ENCODE data around the gene NABP2.
A peak's percentile ranks its signal among the peaks of the same experiment; 100 is the strongest.
"Not testable (repeated sequence)": the region's sequence is repeated elsewhere in the genome, so short reads cannot be mapped to it uniquely, and the experiment has no call there.

NABP2 gene

DNA sequence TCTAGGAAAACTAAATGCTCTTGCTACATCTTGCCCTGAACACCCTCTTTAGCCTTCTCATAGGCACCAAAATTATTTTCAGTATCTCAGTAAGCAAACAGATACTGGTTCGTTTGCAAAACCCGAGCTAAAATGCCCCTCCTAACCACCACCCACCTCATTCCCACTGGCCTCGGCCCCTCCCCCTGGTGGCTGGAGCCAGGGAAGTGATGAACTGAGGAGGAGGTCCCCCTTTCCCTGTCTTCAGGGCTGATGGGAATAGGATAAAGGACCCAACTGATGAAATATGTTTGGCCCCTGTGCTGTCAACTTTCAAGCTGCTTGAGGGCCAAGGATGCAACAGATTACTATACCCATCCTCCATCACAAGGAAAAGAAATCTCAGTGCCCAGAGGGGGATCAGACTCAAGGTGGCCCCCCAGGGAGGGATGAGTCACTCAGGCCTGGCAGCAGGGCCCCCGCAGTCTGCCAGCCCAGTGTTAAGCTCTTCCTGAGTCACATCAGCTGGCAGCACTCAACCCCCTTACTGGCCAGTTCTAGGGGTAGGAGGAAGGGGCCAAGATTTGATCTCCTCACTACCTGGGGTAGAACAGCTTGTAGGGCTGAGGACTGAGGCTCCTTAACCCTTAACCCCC lies 32.3 kb downstream of the NABP2 start:
- Histone ChIP-seq H3K27me3 (ENCODE audit: control insufficient read depth, insufficient read depth, low read length) (no peaks in the 10 kb centered on the region), H3K36me3 (ENCODE audit: control insufficient read depth, insufficient read depth, low read length) (peaks cover 24% of the 10 kb centered on the region), H3K4me3 (ENCODE audit: low read length) (no peak overlapping the region), H3K9me3 (ENCODE audit: control insufficient read depth, low read length) (no peaks in the 10 kb centered on the region), H3K9ac (ENCODE audit: low read length) (peak overlapping the region; percentile 84), H3K4me1 (ENCODE audit: control insufficient read depth, insufficient read depth, low read length) (peaks cover 17% of the 10 kb centered on the region)

DNA sequence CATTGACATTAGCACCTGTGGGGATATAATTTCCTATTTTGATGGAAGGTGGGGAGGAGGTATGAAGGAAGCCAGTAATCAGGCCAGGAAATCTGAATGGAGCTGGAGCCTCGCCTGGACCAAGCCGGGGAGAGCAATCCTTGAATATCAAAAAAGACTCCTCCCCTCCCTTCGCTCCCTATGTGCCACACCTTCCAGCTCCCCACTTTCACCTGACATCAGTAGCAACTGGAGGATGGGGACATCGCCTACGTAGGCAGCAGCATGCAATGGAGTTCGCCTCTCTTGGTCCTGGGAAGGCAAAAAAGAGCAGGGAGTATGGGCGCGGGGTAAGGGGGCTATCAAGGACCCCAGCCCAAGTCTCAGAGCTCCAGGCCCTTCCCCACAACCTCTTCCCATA lies 32.9 kb downstream of the NABP2 start:
- Histone ChIP-seq H3K36me3 (ENCODE audit: control insufficient read depth, insufficient read depth, low read length) (peaks cover 24% of the 10 kb centered on the region), H3K4me3 (ENCODE audit: low read length) (peak overlapping the region; percentile 38), H3K27me3 (ENCODE audit: control insufficient read depth, insufficient read depth, low read length) (no peaks in the 10 kb centered on the region), H3K4me1 (ENCODE audit: control insufficient read depth, insufficient read depth, low read length) (peaks cover 17% of the 10 kb centered on the region), H3K9ac (ENCODE audit: low read length) (peak overlapping the region; percentile 84), H3K9me3 (ENCODE audit: control insufficient read depth, low read length) (no peaks in the 10 kb centered on the region)

DNA sequence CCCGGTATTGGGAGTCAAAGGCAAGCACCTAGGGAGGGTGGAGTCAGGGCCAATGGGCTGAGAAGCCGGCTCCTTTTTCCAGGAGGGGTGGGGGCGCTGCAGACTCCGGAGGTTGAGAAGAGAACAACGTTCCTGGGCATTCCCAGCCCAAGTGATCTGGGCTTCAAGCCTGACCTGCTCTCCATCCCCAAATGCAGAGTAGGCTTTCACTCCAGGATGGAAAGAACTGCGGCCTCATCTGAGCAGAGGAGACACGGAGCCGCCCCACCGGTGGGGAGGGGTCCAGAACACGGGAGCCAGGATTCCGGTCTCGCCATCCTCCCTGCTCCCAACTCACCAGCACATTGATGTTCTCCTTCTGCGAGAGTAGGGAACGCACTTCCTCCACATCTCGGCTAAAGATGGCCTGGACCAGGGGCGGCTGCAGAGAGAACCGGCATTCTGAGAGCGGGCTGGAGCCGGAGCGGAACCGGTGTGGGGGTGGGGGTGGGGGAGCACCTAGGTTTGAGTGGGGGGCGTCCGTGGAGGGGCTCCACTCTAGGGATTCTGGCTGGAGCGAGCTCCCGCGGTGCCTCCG lies 33.4 kb downstream of the NABP2 start:
- Histone ChIP-seq H3K4me1 (ENCODE audit: control insufficient read depth, insufficient read depth, low read length) (peaks cover 17% of the 10 kb centered on the region), H3K9ac (ENCODE audit: low read length) (peak overlapping the region; percentile 84), H3K27me3 (ENCODE audit: control insufficient read depth, insufficient read depth, low read length) (no peaks in the 10 kb centered on the region), H3K36me3 (ENCODE audit: control insufficient read depth, insufficient read depth, low read length) (peaks cover 21% of the 10 kb centered on the region), H3K9me3 (ENCODE audit: control insufficient read depth, low read length) (no peaks in the 10 kb centered on the region), H3K4me3 (ENCODE audit: low read length) (peak overlapping the region; percentile 38)

DNA sequence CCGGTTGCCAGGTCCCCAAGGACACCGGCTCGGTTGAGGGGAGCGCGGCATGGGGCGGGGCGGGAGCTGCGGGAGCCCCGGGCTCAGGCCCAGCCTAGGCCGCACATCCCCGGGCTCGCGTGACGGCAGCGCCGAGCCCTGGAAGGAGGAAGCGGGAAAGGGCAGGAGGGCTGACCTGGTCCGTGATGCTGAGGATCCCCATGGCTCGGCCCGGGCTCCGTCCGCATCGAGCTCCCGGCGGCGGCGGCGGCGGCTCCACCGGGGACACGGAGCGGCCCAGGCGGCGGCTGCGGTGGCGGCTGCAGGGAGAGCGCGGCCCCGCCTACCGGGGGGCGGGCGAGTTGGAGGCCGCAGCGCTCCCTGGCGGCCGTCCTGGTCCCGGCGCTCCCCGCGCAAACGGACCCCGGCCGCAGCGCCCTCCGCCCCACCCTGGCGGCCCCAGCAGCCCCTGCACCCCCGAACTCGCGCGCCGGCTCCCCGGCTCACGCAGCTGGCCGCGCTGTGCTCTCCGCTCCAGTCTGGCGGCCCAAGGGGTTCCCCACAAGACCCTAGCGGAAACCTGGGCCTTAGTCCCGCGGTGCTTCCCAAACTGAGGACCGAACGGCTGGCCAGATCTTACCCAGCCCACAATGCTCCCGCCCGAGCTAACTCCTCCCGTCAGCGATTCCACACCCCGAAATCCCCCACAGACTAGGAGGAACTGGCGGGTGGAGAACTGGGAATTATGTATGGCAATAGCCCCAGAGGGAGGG lies 34.1 kb downstream of the NABP2 start, which contains the start of gene ANKRD52:
TSS of gene ANKRD52 (minus strand) at position 317 of the 752 bp plus-strand sequence. CDS start at position 202, 115 bp downstream.
- no peaks in the 10 kb centered on the region for H3K9me3 ChIP-seq (ENCODE audit: control insufficient read depth, low read length)
- peak within 1 kb of the TSS; percentile 84 for H3K9ac ChIP-seq (ENCODE audit: low read length)
- peaks cover 17% of the 10 kb centered on the region for H3K4me1 ChIP-seq (ENCODE audit: control insufficient read depth, insufficient read depth, low read length)
- peak within 1 kb of the TSS; percentile 63 for H3K4me3 ChIP-seq (ENCODE audit: low read length)
- no peaks in the 10 kb centered on the region for H3K27me3 ChIP-seq (ENCODE audit: control insufficient read depth, insufficient read depth, low read length)
- peaks cover 14% of the 10 kb centered on the region for H3K36me3 ChIP-seq (ENCODE audit: control insufficient read depth, insufficient read depth, low read length)

DNA sequence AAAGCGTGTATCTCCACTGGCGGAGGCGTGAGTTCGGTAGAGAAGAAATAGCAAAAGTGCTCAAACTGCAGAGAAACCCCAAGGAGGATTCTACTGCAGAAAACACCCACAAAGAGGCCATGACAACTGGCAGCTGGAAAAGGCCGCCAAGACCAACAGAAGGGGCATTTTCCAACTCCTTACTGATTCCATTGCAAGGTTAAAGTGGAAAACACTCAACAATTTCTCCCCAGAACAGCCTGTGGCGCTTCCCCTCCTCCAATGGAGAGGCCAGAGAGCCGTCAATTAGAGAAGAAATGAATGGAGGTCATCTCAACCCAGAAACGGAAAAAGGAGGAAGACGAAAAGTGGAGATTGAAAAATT lies 34.7 kb downstream of the NABP2 start:
- peaks cover 9% of the 10 kb centered on the region for H3K36me3 ChIP-seq (ENCODE audit: control insufficient read depth, insufficient read depth, low read length)

DNA sequence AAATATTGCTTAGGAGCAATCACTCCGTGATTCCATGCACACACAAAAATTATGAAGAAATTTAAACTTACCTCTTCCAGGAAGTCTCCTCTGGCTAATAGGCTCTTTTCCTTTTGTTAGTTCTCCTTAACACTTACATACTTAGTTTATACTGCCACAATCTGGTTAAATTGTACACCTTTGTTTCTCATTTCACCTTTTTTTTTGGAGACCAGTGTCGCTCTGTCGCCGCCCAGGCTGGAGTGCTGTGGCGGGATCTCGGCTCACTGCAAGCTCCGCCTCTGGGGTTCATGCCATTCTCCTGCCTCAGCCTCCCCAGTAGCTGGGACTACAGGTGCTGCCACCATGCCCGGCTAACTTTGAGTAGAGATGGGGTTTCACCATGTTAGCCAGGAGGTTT lies 36.2 kb downstream of the NABP2 start:
- Histone ChIP-seq H3K9ac (ENCODE audit: low read length) (no peak overlapping the region), H3K36me3 (ENCODE audit: control insufficient read depth, insufficient read depth, low read length) (peaks cover 3% of the 10 kb centered on the region), H3K9me3 (ENCODE audit: control insufficient read depth, low read length) (no peaks in the 10 kb centered on the region), H3K4me1 (ENCODE audit: control insufficient read depth, insufficient read depth, low read length) (peaks cover 17% of the 10 kb centered on the region), H3K4me3 (ENCODE audit: low read length) (no peak overlapping the region), H3K27me3 (ENCODE audit: control insufficient read depth, insufficient read depth, low read length) (no peaks in the 10 kb centered on the region)

More for the DNA sequence above, 34.7 kb downstream of the NABP2 start:
- Histone ChIP-seq H3K4me1 (ENCODE audit: control insufficient read depth, insufficient read depth, low read length) (peaks cover 17% of the 10 kb centered on the region), H3K4me3 (ENCODE audit: low read length) (peak overlapping the region; percentile 63), H3K9ac (ENCODE audit: low read length) (peak overlapping the region; percentile 84), H3K27me3 (ENCODE audit: control insufficient read depth, insufficient read depth, low read length) (no peaks in the 10 kb centered on the region), H3K9me3 (ENCODE audit: control insufficient read depth, low read length) (no peaks in the 10 kb centered on the region)

DNA sequence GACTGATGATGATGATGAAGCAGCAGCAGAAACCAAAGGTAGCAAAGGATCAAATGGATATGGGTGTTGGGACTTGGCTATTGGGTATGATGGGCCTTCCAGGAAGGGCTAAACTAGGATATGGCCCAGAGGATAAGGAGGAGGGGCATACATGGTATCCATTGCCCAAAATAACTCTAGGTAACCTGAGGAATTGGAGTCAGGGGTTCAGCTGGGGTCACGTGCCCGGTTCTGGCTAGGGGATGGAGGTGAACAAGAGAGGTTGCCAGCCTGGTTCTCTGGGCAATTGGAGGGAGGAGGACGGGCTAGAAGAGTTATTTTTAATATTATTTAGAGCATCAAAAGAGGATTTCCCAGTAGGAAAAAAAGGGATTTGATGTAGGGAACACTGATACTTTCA lies 36.8 kb downstream of the NABP2 start:
- H3K27me3 ChIP-seq (ENCODE audit: control insufficient read depth, insufficient read depth, low read length): no peaks in the 10 kb centered on the region
- no peak overlapping the region for H3K9ac ChIP-seq (ENCODE audit: low read length)
- H3K4me3 ChIP-seq (ENCODE audit: low read length): no peak overlapping the region
- peaks cover 17% of the 10 kb centered on the region for H3K4me1 ChIP-seq (ENCODE audit: control insufficient read depth, insufficient read depth, low read length)
- H3K9me3 ChIP-seq (ENCODE audit: control insufficient read depth, low read length): no peaks in the 10 kb centered on the region
- H3K36me3 ChIP-seq (ENCODE audit: control insufficient read depth, insufficient read depth, low read length): peaks cover under 1% of the 10 kb centered on the region

DNA sequence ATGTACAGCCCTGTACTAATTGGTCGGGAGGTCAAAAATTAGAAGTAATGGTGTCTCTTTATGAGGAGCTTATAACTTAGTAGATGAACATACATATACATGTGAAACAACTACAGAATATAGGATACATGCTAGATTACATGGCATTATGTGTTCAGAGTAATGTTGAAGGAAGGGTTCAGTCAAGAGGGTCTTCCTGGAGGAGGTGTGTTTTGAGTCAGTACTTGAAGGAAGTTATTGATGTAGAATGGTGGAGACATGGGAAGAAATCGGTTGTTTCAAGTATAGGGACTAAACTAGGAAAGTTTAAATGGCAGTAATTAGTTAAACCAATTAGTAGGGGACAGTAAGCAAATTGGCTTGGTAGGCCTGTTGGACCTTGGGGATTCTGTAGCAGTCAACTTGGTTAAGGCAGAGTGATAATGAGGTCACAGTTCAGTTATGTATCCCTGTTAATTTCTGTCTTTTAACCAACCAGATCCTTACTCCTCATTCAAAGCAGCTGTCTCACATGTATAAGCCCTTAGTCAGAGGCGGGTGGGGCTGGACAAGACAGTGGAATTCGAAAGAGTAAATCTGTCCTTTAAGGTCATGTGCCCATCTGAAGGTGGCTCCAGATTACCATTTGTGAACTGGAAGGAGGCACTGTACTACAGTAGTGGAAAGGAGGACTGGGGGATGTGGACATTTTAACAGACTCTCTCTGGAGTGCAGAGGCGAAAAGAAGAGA lies 37.5 kb downstream of the NABP2 start:
- Histone ChIP-seq H3K9me3 (ENCODE audit: control insufficient read depth, low read length) (no peaks in the 10 kb centered on the region), H3K4me1 (ENCODE audit: control insufficient read depth, insufficient read depth, low read length) (peaks cover 14% of the 10 kb centered on the region), H3K36me3 (ENCODE audit: control insufficient read depth, insufficient read depth, low read length) (no peaks in the 10 kb centered on the region), H3K4me3 (ENCODE audit: low read length) (no peak overlapping the region), H3K9ac (ENCODE audit: low read length) (no peak overlapping the region), H3K27me3 (ENCODE audit: control insufficient read depth, insufficient read depth, low read length) (no peaks in the 10 kb centered on the region)

DNA sequence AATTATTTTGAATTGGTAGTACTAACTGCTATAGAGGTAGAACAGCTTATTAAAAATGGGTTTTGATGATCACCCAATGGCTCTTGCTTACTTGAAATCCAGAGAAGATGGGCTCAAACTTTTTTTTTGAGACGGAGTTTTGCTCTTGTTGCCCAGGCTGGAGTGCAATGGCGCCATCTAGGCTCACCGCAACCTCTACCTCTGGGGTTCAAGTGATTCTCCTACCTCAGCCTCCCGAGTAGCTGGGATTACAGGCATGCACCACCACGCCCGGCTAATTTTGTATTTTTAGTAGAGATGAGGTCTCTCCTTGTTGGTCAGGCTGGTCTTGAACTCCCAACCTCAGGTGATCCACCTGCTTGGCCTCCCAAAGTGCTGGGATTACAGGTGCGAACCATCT lies 38.8 kb downstream of the NABP2 start:
- not testable (repeated sequence) for H3K9me3 ChIP-seq (ENCODE audit: control insufficient read depth, low read length)

DNA sequence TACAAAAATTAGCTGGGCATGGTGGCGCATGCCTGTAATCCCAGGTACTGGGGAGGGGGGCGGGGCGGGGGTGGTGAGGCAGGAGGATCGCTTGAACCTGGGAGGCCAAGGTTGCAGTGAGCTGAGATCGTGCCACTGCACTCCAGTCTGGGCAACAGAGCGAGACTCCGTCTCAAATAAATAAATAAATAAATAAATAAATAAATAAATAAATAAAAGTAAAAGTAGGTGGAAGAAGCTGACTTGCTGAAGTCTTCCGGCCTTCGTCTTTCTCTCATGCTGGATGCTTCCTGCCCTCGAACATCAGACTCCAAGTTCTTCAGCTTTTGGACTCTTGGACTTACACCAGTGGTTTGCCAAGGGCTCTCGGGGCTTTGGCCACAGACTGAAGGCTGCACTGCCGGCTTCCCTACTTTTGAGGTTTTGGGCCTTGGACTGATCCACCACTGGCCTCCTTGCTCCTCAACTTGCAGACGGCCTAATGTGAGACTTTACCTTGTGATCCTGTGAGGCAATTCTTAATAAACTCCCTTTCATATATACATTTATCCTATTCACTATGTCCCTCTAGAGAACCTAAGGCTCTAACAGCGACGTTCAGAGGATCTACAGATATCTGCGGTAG lies 42.0 kb downstream of the NABP2 start:
- Histone ChIP-seq H3K4me3 (ENCODE audit: low read length) (peak overlapping the region; percentile 75), H3K9ac (ENCODE audit: low read length) (peak overlapping the region; percentile 82)

More for the DNA sequence above, 38.8 kb downstream of the NABP2 start:
- H3K4me1 ChIP-seq (ENCODE audit: control insufficient read depth, insufficient read depth, low read length); H3K27me3 ChIP-seq (ENCODE audit: control insufficient read depth, insufficient read depth, low read length); H3K36me3 ChIP-seq (ENCODE audit: control insufficient read depth, insufficient read depth, low read length); H3K9ac ChIP-seq (ENCODE audit: low read length); H3K4me3 ChIP-seq (ENCODE audit: low read length): not testable (repeated sequence)

DNA sequence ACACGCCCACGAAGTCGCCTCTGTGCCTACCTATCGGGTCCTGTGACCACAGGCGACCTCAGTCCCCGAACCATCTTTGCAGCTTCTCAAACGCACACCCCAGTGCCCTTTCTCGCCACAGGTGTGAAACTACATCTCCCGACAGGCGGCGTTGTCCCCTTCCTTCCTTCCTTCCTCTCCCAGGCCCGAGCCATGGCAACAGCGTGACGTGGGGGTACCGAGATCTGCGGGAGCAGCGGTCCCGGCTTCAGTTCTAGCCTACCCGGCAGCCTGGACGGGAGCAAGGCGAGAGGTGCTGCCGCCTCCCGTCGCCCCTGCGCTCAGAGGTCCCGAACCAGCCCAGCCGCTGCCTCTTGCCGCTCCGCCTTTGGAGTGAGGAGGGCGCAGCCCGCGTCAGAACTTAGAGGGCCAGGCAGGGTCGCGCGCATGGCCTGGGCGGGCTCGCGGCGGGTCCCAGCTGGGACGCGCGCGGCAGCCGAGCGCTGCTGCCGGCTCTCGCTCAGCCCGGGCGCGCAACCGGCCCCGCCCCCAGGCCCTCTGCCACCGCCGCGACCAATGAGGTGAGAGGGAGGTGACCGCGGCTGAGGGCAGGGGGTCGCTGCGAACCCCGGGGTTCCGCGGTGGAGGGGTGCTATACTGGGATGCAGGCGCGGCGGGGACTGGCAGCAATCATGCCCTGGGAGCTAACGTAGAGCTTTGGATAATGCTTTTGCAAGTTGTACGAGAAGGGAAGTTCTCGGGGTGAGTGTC lies 42.7 kb downstream of the NABP2 start, which contains the start of gene COQ10A:
TSS of gene COQ10A (plus strand) at position 250 of the 750 bp plus-strand sequence. CDS start at position 427, 177 bp downstream.
- no peaks in the 10 kb centered on the region for H3K36me3 ChIP-seq (ENCODE audit: control insufficient read depth, insufficient read depth, low read length)
- no peaks in the 10 kb centered on the region for H3K27me3 ChIP-seq (ENCODE audit: control insufficient read depth, insufficient read depth, low read length)
- no peaks in the 10 kb centered on the region for H3K9me3 ChIP-seq (ENCODE audit: control insufficient read depth, low read length)
- peak within 1 kb of the TSS; percentile 75 for H3K4me3 ChIP-seq (ENCODE audit: low read length)
- peaks cover 5% of the 10 kb centered on the region for H3K4me1 ChIP-seq (ENCODE audit: control insufficient read depth, insufficient read depth, low read length)
- H3K9ac ChIP-seq (ENCODE audit: low read length): peak within 1 kb of the TSS; percentile 82

More for the DNA sequence above, 42.0 kb downstream of the NABP2 start:
- not testable (repeated sequence) for H3K4me1 ChIP-seq (ENCODE audit: control insufficient read depth, insufficient read depth, low read length); H3K36me3 ChIP-seq (ENCODE audit: control insufficient read depth, insufficient read depth, low read length); H3K9me3 ChIP-seq (ENCODE audit: control insufficient read depth, low read length); H3K27me3 ChIP-seq (ENCODE audit: control insufficient read depth, insufficient read depth, low read length)
